Gastroesophageal sphincter (tissue), 4 donors: ENCODE results near the gene NRP1. TPM values are rescaled to one million over a fixed set of nuclear protein-coding genes. Genes with fewer than 3 reads are reported as not detected.

Experiments
- ATAC-seq: fragments of 150-250 bp; one replicate; pipeline ENCODE4 v1.9.1; 2016; ENCODE audit warnings: mild to moderate bottlenecking, moderate library complexity
- H3K27ac ChIP-seq, 4 donors: fragments of 200-600 bp; sonication (generic) in 3 of 4; 1 replicate in 3 of 4; 2 replicates in 1 of 4; pipeline ENCODE4 v1.5.1; 2016 to 2019
- H3K27me3 ChIP-seq: fragments of 200-600 bp; sonication (generic); one replicate; pipeline ENCODE4 v1.5.1; 2019
- H3K36me3 ChIP-seq, 2 donors: fragments of 200-600 bp; sonication (generic); one replicate each; pipeline ENCODE4 v1.5.1; 2019; ENCODE audit warnings: control low read depth in 1 of 2
- H3K4me1 ChIP-seq, 3 donors: fragments of 200-600 bp; sonication (generic); 1 replicate in 2 of 3; 2 replicates in 1 of 3; pipeline ENCODE4 v1.5.1; 2016 to 2019; ENCODE audit warnings: control low read depth in 2 of 3
- H3K4me3 ChIP-seq, 2 donors: fragments of 200-600 bp; sonication (generic); one replicate each; pipeline ENCODE4 v1.5.1; 2019; ENCODE audit warnings: mild to moderate bottlenecking in 1 of 2, moderate library complexity in 1 of 2
- H3K9me3 ChIP-seq, 3 donors: fragments of 200-600 bp; sonication (generic); one replicate each; pipeline ENCODE4 v1.5.1; 2017 to 2019; ENCODE audit warnings: control low read depth in 2 of 3
- EP300 ChIP-seq: sonication (generic); formaldehyde crosslinking; IDR thresholded peaks from one replicate; pipeline ENCODE4 v1.6.1; 2017; ENCODE audit warnings: antibody characterized with exemption, mild to moderate bottlenecking
- POLR2A ChIP-seq, 2 donors: fragments of 450-650 bp; IDR thresholded peaks; one replicate each; pipeline ENCODE4 v1.6.1; 2017; ENCODE audit warnings: antibody characterized with exemption in 2 of 2, mild to moderate bottlenecking in 2 of 2, moderate library complexity in 1 of 2
- POLR2AphosphoS5 ChIP-seq: sonication (generic); formaldehyde crosslinking; IDR thresholded peaks from one replicate; pipeline ENCODE4 v1.6.1; 2017; ENCODE audit warnings: antibody characterized with exemption
- WGBS, 2 donors: methylation state at CpG; one replicate each; pipeline ENCODE4 v1.1.5; 2018; ENCODE audit warnings: low coverage in 1 of 2; 5-methylcytosine and 5-hydroxymethylcytosine counted together
- total RNA-seq, 4 donors: library from RNA; depleted of rRNA; stranded (reverse); fragments of >200 nt; gene quantifications; one replicate each; pipeline ENCODE4 v1.1.0, GENCODE V29; 2016
- TF ChIP-seq, protein P1 (sequence below), 4 experiments: fragments of 200-600 bp in 2 of 4; fragments of 450-650 bp in 2 of 4; sonication (generic) in 1 of 4; IDR thresholded peaks; one replicate each; pipeline ENCODE4 v1.5.1; 2017 to 2019; ENCODE audit warnings: antibody characterized with exemption in 4 of 4, mild to moderate bottlenecking in 2 of 4, moderate library complexity in 2 of 4

The NRP1 gene
- total RNA-seq, 4 donors from 2014 or later = 43.4 to 95.4 (median 52.7) TPM

DNA sequence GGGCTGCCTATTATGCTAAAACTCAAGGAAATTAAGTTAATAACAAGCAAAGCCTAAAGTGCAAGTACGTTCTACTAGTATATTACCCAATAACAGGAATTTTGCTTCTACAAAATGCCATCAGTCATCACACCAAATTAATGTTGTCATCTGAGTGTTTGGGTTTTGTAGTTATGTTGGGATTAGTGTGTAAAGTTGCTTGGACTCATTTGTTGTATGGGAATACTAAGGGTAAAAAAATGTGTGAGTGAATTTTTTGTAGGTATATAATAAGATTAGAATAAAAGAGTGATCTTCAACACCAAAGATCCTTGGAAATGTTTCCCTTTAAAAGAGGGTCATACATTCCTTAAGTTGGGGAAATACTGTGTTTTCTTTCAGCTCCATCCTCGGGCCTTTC is 38.6 kb downstream of the NRP1 start:
- peak overlapping the region in 2 of 4 donors; percentile 46 to 47 for H3K27ac ChIP-seq
- peaks cover 3 to 87% (median 8%) of the 10 kb centered on the region in 3 donors for H3K4me1 ChIP-seq
- TF ChIP-seq POLR2A (IDR thresholded peaks at IDR 0.05) (no peak), POLR2AphosphoS5 (peak; percentile 19)
- peaks cover 0 to 5% of the 10 kb centered on the region in 2 donors for H3K36me3 ChIP-seq
- no peaks in the 10 kb centered on the region for H3K9me3 ChIP-seq
- no peaks in the 10 kb centered on the region for H3K27me3 ChIP-seq
- no peak for ATAC-seq
- WGBS, 2 donors = 49 to 67% methylated on average over 2 of the region's 2 CpGs
- no peak overlapping the region for H3K4me3 ChIP-seq

DNA sequence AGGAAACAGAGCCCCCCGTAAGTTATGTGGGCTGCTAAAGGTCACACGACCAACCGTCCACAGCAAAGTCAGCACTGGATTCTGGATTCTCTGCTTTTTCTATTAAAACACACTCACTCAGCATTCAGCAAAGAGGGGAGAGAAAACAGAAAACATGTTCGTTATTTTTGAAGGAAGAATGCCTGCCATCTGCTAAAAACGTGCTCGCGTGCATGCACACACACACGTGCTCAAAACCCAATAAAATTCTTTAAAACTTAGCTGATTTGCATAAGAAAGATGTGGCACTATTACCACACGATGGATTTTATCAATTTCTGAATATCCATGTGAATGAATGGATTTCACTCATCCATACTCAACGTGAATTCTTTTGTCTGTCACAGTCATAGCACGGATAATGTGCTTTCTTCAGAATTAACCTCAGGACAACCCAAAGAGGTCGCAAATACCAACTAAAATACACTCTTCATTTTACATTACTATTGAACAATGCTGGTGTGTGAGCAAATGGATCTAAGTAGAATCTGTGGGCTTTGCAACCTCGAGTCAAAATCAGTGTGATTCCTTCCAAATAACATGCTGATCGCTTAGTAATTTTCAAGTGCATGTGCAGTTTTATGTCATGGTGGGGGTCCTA is 40.8 kb downstream of the NRP1 start:
- Histone ChIP-seq H3K4me3 (no peak overlapping the region), H3K4me1 (peaks cover 4 to 88% (median 10%) of the 10 kb centered on the region in 3 donors), H3K9me3 (no peaks in the 10 kb centered on the region), H3K27ac (peak overlapping the region in 1 of 4 donors; percentile 69), H3K36me3 (no peaks in the 10 kb centered on the region), H3K27me3 (no peaks in the 10 kb centered on the region)
- TF ChIP-seq POLR2AphosphoS5 (no peak), POLR2A (IDR thresholded peaks at IDR 0.05) (no peak), EP300 (no peak)
- TF ChIP-seq, protein P1, sequence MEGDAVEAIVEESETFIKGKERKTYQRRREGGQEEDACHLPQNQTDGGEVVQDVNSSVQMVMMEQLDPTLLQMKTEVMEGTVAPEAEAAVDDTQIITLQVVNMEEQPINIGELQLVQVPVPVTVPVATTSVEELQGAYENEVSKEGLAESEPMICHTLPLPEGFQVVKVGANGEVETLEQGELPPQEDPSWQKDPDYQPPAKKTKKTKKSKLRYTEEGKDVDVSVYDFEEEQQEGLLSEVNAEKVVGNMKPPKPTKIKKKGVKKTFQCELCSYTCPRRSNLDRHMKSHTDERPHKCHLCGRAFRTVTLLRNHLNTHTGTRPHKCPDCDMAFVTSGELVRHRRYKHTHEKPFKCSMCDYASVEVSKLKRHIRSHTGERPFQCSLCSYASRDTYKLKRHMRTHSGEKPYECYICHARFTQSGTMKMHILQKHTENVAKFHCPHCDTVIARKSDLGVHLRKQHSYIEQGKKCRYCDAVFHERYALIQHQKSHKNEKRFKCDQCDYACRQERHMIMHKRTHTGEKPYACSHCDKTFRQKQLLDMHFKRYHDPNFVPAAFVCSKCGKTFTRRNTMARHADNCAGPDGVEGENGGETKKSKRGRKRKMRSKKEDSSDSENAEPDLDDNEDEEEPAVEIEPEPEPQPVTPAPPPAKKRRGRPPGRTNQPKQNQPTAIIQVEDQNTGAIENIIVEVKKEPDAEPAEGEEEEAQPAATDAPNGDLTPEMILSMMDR (IDR thresholded peaks at IDR 0.05) = no peak
- 74 to 81% methylated on average over 10 to 14 of the region's 14 CpGs for WGBS, 2 donors
- no peak for ATAC-seq

DNA sequence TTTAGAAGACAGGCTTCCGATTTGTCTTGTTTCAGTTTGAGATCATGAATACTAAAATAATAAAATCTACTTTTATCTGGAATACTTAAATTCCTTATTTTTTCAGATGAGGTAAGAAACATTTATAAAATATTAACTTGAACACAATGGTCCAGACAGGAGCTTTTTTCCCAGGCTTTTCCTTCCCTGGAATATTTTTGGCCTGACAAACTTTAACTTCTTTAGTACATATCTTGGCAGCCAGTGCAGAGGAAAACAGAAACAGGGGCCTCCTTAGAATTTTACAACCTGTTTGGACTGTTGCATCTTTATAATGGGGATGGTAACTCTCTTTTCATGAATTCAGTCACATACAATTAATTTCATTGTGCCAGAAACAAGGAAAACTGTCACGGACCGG is 41.4 kb downstream of the NRP1 start:
- Histone ChIP-seq H3K4me1 (peaks cover 8 to 88% (median 10%) of the 10 kb centered on the region in 3 donors), H3K4me3 (no peak overlapping the region), H3K27me3 (no peaks in the 10 kb centered on the region), H3K9me3 (no peaks in the 10 kb centered on the region), H3K36me3 (no peaks in the 10 kb centered on the region), H3K27ac (peak overlapping the region in 2 of 4 donors; percentile 29 to 69)
- ATAC-seq = no peak
- no peak for TF ChIP-seq POLR2A (IDR thresholded peaks at IDR 0.05)
- no peak for TF ChIP-seq EP300
- TF ChIP-seq, protein P1 (IDR thresholded peaks at IDR 0.05) = no peak
- no peak for TF ChIP-seq POLR2AphosphoS5
- 44 to 75% methylated on average over 1 to 3 of the region's 3 CpGs for WGBS, 2 donors

DNA sequence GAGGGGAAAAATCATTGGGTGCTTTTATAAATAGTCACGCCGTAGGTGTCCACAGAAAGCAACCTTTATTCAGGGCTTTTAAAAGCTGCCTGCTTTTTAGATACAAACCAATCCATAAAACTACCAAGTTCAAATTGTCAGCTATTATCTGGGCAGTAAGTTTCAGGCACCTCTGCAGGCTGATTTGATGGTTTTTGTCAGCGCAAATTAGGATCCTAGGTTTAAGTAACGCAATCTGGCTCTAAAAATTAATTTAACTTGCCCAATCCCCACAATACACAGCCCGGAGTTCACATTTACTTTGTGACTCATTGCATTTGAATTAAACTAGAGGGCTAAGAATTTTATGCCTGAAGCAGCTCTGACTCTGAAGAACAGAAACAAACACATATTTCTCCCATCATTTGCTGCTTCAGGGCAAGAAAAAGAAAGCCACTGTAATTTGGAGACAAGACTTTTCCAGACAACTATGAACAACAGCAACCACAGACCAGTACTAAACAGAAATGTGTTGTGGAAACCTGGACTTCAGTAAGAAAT is 43.3 kb downstream of the NRP1 start:
- no peaks in the 10 kb centered on the region for H3K27me3 ChIP-seq
- H3K9me3 ChIP-seq = no peaks in the 10 kb centered on the region
- peak; percentile 57 for ATAC-seq
- H3K4me1 ChIP-seq = peaks cover 13 to 90% (median 16%) of the 10 kb centered on the region in 3 donors
- H3K27ac ChIP-seq = peak overlapping the region; percentile 55 to 79 (median 69)
- TF ChIP-seq POLR2A (IDR thresholded peaks at IDR 0.05) (no peak), EP300 (no peak), POLR2AphosphoS5 (peak; percentile 14)
- TF ChIP-seq, protein P1 (IDR thresholded peaks at IDR 0.05) = peak in 1 of 4 experiments; percentile 2
- WGBS, 2 donors = 27 to 38% methylated on average over 4 to 5 of the region's 5 CpGs
- H3K36me3 ChIP-seq = no peaks in the 10 kb centered on the region
- H3K4me3 ChIP-seq = peak overlapping the region in 1 of 2 donors; percentile 20

DNA sequence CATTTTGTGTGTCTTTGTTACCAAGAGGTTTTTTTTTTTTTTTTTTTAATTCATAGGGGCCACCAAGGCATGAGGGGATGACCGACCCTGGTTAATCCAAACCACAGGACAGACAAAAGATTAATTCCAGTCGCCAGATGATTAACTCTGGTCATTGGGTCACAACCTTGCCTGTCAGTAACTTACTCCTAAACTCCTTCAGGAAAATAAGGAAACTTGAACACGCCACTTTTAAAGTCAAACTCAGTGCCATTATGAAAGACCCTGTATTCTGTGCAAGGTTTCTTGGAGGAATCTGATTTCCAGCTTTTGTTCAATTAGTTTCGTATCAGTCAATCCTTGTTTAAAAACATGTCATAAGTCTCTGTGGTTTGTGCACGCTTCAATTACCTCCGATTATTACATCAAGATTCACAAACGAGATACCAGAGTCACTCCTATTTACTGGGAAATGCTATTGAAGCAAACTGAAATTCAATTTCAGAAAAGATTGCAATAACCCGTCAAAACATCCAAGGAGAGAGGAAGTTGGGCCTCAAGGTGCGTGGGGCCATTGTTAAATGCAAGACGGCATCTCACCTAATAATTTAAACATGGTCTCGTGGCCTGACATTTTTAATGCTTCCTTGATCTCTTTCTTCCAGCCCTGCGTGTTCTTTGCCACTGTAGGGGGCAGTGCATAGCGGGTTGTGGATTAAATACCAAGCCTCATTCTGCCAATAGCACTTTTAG is 44.0 kb downstream of the NRP1 start:
- no peaks in the 10 kb centered on the region for H3K36me3 ChIP-seq
- 69 to 70% methylated on average over 13 of the region's 13 CpGs for WGBS, 2 donors
- no peaks in the 10 kb centered on the region for H3K9me3 ChIP-seq
- H3K27me3 ChIP-seq = no peaks in the 10 kb centered on the region
- peak overlapping the region; percentile 55 to 79 (median 69) for H3K27ac ChIP-seq
- H3K4me1 ChIP-seq = peaks cover 13 to 90% (median 16%) of the 10 kb centered on the region in 3 donors
- no peak overlapping the region for H3K4me3 ChIP-seq
- ATAC-seq = no peak
- TF ChIP-seq EP300 (no peak), POLR2AphosphoS5 (no peak), POLR2A (IDR thresholded peaks at IDR 0.05) (no peak)
- TF ChIP-seq, protein P1 (IDR thresholded peaks at IDR 0.05) = peak in 1 of 4 experiments; percentile 39
